NOMO-1 (cell line): Measurements from ENCODE around the gene PDZD2.

Experiments used
- DNase-seq, 2 experiments: peaks; one replicate each; lab custom pipeline; 2025; ENCODE audit not compliant: unreplicated experiment in 2 of 2; lab: John Stamatoyannopoulos, UW

Gene PDZD2

GRCh38 chr5:32151198-32151597, 512.3 kb downstream of the PDZD2 start:
- no peak for DNase-seq

DNA sequence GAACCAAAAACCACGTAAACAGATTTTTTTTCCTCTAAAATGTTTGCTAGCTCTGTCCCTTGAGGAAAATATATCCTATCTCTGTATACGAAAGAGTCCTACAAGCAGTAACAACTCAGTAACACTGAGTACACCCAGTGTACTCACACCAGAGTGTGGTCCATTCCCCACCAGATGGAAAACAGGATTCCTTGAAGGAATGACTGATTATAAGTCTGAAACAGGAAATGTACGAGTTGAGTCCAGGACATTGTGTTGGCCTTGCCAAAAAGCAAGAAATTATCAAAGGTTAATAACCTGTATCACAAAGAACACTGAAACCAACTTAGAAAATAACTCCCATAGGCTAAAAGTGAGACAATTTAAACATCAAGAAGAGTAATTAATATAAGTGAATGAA, 514.8 kb downstream of the PDZD2 start:
- no peak for DNase-seq

DNA sequence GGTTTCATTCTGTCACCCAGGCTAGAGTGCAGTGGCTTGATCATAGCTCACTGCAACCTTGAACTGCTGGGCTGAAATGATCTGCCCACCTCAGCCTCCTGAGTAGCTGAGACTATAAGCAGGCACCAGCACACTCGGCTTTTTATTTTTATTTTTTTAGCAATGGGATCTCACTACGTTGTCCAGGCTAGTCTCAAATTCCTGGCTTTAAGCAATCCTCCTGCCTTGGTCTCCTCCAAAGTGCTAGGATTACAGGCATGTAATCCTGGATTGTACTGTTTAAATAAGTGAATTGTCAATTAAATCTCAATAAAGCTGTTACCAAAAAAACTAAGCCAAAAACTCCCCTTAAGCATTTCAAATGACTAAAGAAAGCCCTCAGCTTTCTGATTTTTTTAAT, 516.3 kb downstream of the PDZD2 start:
- no peak for DNase-seq

- no peak for DNase-seq
Observed at GRCh38 chr5:32156635-32157034, 517.7 kb downstream of the PDZD2 start.

GRCh38 chr5:32157078-32157477, 518.1 kb downstream of the PDZD2 start:
- no peak for DNase-seq

GRCh38 chr5:32158679-32158975, 519.7 kb downstream of the PDZD2 start:
- DNase-seq, result no peak

GRCh38 chr5:32159328-32160072, 520.6 kb downstream of the PDZD2 start:
- DNase-seq, result no peak

DNA sequence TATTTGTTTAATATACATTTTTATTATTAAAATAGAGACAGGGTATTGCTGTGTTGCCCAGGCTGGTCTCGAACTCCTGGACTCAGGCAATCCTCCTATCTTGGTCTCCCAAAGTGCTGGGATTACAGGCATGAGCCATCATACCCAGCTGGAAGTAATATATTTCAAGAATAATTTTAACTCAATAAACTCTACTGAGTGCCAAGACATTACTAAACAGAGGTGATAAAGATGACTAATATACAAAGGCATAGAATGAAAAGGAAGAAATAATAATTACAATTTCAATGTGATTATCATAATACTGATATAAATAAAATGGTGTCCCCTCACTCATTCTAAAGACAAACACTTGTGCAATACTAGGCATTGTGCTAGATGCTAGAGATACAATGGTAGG, 521.3 kb downstream of the PDZD2 start:
- DNase-seq, result no peak
